ENCODE data around the gene C19orf85.

GRCh38 chr19:55434356-55434919 is 30.1 kb downstream of the C19orf85 start:
- no peak for TF ChIP-seq REST (IDR thresholded peaks at IDR 0.05; ENCODE audit: unreplicated experiment)
- TF ChIP-seq CTCF (conservative IDR thresholded peaks at IDR 0.05; ENCODE audit: low read depth in 2 of 2) = no peak
- TF ChIP-seq EZH2 (IDR thresholded peaks at IDR 0.05; ENCODE audit: low read depth, unreplicated experiment) = no peak
- TF ChIP-seq POLR2AphosphoS5 (IDR thresholded peaks at IDR 0.05; ENCODE audit: low read depth) = no peak
- no peak for TF ChIP-seq STAT1 (IDR thresholded peaks at IDR 0.05; ENCODE audit: unreplicated experiment)
- no peak for TF ChIP-seq EZH2phosphoT487 (IDR thresholded peaks at IDR 0.05; ENCODE audit: unreplicated experiment)
- no peak for TF ChIP-seq ZNF114 (CRISPR knock-in tag; IDR thresholded peaks at IDR 0.05)
- TF ChIP-seq ETS1 (IDR thresholded peaks at IDR 0.05) = no peak
- TF ChIP-seq JUNB (IDR thresholded peaks at IDR 0.05; ENCODE audit: unreplicated experiment) = no peak
- no peak for TF ChIP-seq CREB1 (CRISPR knock-in tag; IDR thresholded peaks at IDR 0.05; ENCODE audit: low read depth)
